GM21529 (cell line): ENCODE results near the gene EPB41L4B.

ENCODE experiments used
- ATAC-seq: cut with Tn5 transposase; IDR thresholded peaks from one replicate; pipeline ENCODE4 v1.9.1; 2021; ENCODE audit not compliant: unreplicated experiment

Gene EPB41L4B

DNA sequence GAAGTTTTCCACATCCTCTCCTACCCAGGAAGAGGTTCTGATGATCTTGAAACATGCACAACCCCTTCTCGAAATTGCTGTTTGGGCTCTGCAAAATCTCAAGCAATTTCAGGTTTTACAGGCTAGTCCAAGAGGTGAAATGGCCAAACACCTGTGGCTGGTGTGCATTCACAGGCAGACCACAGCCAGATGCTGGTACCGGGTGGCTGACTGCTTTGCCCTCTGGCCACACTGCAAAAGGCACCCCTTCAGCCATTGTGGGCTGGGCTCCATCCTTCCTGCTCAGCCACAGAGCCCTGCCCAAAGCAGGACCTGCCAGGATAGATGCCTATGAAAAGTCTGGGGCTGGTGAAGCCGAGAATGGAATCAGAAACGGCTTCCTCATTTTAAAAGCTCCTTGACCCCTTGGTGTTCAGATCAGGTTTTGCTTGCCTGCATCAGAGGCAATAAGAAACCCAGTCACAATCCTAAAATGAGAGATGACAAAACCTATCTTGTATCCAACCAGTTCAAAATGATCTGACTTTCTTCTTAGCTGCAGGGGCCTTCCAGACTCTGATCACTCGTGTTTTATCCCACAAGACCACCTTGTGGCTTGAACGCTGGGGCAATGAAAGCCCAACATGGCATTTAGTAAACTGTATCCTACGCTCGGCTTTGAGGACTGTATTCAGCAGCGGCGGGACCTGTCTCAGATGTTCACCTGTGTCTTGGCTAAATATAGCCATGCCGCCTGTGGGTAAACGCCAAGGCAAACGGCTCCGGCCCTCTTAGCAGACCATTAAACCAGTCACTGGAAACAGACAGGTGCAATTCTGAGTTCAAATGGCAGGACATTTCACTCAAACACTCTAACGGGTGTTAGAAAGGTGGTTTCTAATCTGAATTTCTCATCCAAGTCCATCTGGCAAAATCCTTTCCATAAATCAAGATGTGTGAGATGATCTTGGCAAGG is 49.6 kb downstream of the EPB41L4B start:
- no peak for ATAC-seq

DNA sequence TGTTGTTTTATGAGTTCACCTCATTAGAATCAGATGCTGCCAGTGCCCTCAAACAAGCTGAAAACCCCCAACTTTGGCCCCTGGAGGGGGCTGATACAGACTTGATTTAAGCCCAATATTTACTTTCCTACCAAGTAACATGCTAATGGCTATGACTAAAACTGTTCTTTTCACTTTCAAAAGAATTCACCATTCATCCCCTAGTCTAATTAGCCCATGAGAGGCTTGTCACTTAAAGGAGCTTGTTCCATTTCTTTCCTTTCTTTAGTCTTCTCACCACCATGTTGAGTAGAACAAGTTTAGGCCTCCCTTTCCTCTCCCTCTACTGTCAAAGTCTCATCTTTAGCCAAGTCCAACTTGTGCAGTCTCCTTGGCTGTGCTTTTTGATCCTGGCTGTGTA is 50.4 kb downstream of the EPB41L4B start:
- no peak for ATAC-seq

DNA sequence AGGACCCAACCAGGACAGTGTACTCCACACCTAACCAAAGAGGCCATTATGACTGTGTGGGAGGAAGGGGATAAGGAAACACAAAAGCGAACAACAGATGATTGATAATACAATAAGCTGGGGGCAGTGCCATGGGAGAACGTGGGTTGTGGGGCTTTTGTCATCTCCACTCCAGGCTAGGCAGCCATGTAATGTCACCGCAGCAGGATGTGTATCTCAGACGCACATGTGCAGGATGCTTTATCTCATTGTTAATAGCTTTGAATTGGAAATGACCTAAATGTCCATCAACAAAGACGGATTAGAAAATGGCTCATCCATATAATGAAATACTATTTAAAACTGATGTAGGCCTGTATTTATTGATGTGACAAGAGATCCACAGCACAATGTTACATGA is 51.0 kb downstream of the EPB41L4B start:
- no peak for ATAC-seq

DNA sequence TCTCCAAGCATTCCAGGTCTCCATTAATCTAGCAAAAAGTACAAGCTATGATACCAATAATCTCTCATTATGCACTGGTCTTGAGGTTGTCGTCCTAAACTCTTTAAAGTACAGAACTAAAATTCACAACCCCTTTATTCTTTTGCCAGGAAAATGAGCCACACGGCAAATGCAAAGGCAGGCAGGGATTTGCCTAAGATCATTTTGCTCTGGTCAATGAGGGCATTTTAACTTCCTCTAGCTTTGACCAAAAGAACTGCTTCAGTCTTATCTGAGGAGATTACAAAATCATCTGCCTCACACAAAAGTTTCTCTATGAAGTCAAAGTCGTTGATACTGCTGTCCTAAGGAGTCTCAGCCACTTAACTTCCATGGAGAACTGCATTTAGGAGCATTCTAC is 51.8 kb downstream of the EPB41L4B start:
- ATAC-seq = no peak

DNA sequence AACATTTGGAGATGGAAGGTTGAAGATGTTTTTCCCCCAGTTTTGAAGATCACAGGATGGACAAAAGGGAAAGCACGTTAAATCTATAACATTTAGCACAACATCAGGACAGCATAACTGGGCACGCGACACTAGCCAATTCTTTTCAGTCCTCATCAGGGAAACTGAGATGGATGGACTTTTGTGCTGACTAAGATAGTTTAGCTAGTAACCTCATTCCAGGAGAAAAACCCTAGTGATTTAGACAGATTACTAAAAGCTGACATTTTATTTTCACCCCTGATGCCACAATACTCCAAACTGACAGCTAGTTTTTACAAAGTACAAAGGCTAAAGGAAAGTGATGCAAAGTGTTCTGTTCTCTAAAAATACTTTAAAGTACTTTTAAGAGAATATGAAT is 53.3 kb downstream of the EPB41L4B start:
- no peak for ATAC-seq

DNA sequence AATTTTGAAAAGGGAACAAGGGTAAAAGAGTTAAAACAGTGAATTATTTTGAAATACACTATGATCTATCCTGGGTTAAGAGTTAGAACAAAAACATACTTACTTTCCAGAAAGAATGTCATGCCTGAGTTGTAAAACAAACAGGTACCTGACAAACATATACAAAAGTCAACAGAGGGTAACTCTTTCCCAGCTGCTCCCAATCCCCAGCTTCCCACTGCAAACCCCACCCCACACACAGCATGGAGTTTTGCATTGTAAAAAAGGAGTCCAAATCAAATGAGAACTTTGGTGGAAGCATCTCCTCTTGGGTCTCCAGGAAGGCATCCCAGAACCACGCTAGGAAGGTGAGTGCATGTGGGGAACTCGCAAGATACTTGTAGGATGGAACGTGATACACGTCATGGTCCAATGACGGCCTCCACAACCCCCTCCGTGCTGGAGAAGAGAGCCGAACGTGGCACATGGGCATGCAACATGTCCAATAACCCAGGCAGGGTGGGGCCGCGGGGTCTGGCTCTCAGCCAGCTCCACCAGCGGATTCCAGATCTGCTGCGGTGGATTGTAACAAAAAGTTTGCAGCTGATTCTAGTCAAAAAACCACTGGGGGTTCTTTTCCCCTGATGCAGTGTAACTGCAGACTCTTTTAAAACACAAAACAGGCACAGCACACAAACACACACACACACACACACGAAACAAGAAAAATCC is 55.8 kb downstream of the EPB41L4B start:
- no peak for ATAC-seq

DNA sequence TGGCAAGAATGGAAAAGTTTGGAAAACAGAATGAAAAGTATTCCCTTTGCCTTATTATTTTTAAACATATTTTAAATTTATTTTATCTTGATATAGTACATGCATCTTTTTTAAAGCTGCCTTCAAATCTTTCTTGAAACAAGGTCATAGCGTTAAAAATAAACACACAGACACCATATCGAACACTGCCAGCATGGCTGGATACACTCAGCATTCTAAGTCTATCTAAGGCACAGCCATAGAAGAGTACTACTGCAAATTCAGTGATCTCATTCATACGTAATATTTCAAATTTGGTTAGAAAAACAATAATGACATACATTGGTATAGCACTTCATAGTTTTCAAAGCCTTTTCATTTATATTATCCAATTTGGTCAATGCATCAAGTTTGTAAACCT is 57.5 kb downstream of the EPB41L4B start:
- no peak for ATAC-seq

DNA sequence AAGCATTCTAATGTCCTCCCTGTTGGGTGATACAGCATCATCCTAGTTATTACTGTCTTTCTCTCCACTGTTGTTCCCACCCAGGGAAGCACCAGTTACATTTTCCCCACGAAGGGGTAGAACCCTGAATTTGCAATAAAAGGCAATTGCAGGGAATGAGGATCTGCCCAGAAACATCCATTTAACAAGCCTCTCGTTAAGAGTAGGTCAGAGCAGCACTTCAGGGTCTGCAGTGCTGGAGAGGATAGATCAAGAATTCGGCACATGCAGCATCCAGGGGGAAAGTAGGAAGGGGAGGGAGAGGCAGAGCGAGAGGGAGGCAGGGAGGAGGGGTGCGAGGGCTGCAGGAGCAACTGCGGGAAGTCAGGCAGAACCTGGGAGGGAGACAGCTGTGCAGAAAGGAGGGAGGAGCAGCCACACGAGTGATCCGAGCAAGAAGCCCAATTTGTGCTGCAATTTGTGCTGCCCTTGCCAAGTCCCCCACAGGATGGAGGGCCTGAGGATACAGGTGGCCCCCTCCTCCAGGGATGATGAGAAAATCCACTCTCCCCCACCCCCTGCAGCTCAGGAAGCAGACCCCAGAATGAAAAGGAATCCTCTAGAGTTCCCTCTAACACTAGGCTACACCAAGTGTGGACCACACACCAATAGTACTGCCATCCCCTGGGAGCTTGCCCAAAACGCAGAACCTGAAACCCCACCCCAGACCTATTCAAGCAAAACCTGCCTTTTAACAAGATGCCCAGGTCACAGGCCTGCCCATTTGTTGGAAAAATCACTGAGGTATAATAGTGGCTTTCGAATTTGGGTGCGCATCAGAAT is 62.2 kb downstream of the EPB41L4B start:
- no peak for ATAC-seq

DNA sequence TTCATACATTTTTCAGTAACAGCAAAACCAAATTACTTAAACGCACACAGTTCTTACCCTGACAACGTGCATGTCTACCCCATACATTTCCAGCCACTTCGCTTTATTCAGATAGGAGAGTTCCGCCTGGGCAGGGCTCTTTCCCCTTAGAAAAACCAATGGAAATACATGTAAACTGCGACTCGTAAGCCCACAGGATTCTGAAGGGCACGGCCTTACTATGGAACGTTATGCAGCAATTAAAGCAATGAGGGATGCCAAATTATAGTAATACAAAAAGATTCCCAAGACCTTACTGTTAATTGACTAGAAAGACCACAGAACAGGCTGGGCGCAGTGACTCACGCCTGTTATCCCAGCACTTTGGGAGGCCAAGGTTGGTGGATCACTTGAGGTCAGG is 64.5 kb downstream of the EPB41L4B start:
- ATAC-seq = no peak

DNA sequence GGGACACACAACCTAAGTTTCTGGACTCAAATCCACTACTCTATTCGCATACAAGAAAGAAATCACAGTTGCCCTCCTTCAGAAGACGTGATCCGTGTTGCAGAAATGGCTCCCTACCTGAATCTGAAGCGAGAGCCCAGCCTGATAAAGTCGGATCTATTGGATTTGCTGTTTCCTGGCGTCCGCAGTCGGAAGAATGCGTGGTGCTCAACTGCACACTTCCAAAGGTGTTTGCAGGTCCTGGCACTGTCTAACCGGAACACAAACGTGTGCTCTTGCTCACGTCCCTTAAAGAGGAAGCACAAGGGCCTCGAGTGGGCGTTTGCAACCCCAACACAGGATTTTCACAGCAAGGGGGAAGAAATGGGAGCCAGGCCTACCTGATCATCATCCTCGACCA is 65.5 kb downstream of the EPB41L4B start:
- ATAC-seq = no peak

DNA sequence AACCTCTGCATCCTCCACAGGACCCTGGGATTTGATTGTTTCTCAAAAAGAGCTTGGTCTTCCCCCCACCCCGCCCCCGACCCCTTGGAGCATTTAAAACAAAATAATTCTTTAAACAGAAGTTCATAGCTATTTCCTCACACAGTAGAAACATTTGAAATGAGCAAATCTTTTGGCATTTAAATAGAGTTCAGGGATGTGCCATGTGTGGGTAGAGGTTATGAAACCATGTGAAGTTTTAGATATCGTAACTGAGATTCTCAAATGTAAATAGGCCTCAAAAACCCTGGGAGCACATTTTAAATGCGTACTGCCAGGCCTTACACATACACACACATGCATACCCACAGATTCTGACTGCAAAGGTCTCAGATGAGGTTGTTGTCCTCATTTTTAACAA is 66.5 kb downstream of the EPB41L4B start:
- no peak for ATAC-seq

DNA sequence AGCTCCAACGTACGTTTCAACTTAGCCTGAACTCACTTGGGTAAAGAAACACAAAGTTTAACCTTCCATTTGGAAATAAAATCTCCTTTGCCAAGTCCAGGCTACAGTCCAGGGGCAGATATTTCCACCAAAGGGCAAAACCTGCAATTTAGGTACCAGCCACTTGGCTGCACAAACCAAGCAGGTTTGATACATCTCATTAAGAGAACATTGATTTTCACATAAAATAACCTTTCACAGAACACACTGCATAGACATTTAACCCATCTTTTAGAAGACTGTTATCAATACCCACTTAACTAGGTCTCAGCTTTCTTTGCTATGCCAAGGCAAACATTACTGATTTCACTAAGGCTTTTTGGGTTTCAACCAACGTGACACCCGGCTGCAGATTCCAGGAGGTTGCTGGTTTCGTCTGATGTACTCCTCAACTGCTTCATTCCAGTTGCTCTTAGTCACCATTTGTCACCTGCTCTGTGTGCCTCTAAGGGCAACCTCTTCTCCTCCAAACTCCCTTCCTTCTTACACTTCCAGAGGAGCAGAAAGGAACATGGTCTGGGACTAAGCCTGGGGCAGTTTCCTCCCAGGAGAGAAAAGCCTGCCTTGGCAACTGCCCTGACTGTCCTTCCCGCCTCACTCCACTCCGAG is 67.1 kb downstream of the EPB41L4B start:
- ATAC-seq = no peak

DNA sequence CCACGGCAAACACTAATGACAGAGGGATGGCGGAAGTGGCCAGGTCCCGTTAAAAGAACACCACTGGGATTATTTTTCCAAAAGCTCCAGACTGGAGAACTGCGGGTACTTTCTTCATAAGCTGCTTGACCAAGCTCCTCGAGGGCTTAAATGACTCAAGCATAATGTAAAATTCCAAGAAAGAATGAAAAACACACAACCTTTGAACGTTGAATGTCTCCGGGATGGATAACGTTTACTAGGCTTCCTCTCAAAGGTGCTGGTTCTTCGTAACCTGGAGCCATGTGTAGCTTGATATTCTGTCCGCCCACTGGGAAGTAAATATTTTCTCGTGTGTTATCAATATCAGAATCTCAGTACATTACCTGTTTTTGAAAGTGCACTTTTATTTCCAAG is 67.6 kb downstream of the EPB41L4B start:
- ATAC-seq = no peak

DNA sequence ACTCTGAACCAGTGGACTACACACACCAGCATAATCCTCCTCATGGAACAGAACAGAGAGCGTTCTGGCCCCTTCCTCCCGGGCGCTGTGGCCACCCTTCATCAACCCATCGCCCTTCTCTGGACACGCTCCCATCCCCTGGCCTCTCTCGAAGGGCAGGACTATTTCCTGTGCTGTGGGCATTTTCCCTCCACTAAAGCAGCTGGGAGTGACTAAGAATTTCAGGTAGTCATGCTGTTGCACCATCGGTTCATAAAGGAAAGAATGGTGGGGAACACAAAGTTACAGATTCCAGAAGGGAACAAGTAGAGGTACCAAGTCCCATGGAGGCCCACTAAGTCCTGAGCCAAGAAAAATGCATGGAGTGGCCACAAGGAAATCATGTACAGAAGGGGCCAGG is 68.6 kb downstream of the EPB41L4B start:
- no peak for ATAC-seq

DNA sequence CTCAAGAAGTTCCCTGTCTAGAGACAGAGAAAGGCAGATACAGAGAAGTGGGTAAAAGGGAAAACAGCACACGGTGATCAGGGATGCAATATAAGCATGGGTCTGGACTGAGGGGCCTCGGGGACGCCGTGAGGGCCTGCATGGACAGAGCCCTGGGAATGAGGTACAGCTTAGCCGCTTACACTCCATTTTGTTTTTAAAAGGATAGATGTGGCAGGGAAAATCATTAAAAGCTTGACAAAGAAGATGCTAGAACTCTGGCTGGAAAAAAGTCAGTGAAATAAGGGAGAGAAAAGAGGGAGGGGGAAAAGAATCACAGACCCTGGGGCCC is 69.1 kb downstream of the EPB41L4B start:
- no peak for ATAC-seq

DNA sequence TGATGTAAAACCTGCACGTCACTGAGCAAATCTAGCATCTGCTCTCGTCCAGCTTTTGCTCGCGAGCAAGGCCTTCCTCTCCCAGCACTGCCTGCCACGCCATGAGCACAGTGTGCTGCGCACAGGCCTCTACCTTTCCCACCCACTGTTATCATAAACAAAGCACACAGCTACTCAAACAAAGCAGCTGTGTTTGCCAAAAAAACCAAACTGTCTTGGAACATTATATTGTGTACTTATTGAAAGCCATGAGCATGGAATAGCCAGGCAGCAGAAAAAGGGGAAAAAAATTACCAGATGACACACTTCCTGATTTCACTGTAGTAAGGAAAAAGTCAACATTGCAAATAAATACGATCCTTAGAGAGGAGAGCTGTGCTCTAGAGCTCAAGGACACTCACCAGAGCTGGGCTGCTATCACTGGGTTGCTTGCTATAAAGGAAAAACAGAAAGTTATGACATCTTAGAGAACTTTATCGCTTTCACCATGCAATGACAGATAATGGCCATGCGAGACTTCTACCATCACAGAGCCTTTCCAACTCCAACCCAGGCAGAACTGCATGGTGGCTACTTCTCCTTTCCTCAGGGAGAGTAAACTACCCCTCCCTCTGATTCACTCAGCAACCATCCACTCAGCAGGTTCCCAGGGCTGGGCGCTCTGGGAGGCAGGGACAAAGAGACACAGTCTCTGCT is 69.6 kb downstream of the EPB41L4B start:
- no peak for ATAC-seq

DNA sequence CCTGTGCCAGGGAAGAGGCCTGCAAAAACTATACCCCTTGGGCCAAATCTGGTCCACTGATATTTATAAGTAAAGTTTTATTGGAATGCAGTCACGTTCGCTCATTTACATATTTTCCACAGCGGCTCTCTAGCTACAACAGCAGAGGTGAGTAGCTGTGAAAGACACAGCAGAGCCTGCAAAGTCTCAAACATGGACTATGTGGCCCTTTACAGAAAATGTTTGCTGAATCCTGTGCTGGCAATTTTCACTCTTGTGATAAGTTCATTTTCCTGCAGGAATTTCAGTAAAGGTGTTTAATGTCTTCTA is 70.1 kb downstream of the EPB41L4B start:
- no peak for ATAC-seq

DNA sequence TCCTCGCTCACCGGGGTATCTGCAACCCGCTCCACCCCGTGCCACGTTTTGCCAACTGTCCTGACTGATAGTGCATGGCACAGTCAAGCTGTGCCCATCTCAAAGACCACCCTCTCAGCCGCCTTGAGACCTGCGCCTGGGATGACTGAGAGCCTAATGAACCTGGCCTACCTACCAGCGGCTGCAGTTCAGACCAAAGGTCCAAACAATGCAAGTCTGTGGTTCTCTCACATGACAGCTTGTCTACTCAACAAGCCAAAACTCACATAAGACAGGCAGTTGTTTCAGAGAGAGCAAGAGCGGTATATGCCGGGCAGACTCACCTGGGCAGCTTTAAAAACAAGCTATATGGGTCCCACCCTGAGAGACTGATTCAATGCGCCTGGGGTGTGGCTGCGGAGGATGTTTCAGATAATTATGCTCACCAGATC is 70.5 kb downstream of the EPB41L4B start:
- ATAC-seq = no peak

DNA sequence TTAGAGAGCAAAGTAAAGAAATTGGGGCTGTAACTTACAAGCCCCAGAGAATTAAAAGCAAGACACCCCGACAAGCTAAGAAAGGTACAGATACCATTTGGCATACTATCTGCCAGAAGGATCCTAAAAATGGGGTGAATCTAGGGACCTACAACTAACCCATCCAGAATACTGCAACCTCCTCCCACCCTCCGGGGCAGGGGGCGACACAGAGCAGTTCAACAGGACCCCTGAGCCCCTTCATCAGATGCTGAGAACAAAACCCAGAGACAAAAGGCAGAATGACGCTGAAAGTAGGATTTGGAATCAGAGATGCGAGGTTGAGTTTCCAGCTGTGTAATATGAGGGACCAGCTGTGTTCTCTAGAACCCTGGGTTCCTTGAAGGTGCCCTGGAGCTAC is 71.2 kb downstream of the EPB41L4B start:
- no peak for ATAC-seq

DNA sequence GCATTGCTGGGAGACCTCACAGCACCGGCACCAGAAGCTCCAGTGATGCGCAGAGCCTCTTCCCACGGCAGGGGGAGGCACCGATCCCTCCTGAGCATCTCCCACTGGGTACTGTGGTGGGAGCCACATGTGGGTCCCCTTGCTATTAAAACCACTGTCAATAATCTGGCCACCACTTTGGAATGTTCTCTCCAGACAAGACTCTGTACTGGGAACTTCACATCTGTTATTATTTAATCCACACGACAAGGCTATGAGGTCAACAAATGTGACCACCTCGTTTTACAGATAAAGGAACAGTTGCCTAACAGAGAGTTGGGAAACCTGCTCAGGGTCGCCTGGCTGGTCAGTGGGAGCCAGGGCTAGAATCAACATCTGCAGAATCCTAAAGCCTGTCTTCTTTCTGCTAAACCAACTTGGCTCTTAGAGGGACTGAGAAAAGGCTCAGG is 72.7 kb downstream of the EPB41L4B start:
- no peak for ATAC-seq

DNA sequence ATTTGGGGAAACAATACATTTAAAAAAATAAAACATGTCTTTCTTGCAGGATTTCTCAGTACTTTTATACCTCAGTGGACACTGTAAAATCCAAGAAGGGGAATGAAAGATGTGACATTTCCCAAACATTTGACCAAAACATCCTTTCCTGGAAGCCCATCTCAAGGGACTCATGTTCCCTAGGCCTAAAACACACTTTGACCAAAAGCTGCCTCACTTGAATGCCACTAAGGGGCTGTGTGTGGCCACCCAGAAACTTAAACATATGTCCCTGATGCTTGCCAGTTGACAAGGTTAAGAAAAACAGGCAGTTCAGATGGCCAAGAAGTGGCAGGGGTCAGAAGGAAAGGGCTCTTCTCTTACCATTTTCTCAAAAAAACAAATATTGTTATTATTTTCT is 73.6 kb downstream of the EPB41L4B start:
- ATAC-seq = no peak
